ENCODE results near the gene MANSC1. TPM values are rescaled to one million over a fixed set of nuclear protein-coding genes. Genes with fewer than 3 reads are reported as not detected.

The MANSC1 gene
- polyA plus RNA-seq, 3 donors = 0.24 to 2.3 (median 1.5) TPM

DNA sequence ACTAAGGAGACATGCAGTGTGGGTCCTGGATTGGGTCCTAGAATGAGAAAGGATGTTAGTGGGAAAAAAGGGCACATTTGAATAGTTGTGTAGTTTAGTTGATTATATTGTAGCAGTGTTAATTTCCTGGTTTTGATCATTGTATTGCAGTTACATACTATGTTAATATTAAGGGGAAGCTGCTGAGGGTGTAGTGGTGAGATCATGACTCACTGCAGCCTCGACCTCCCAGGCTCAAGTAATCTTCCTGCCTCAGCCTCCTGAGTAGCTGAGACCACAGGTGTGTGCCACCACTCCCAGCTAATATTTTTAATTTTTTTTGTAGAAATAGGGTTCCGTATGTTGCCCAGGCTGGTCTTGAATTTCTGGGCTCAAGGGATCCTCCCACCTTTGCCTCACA is 28.6 kb upstream of the MANSC1 start:
- WGBS (ENCODE audit: insufficient coverage) = no CpG with 5 or more reads among the region's 2 CpGs
- Histone ChIP-seq H3K4me1 (ENCODE audit: control insufficient read depth in 1 of 2, insufficient read depth in 2 of 2, low read length in 2 of 2) (peaks cover 14 to 16% of the 10 kb centered on the region in 2 donors), H3K9me3 (replicated peaks in 1 of 2; ENCODE audit: control insufficient read depth in 1 of 2, insufficient read depth in 1 of 2, low read length in 2 of 2) (no peaks in the 10 kb centered on the region), H3K79me2 (ENCODE audit: insufficient read depth, low read length) (no peaks in the 10 kb centered on the region), H3K9ac (ENCODE audit: insufficient read depth, low read length, poor library complexity, severe bottlenecking) (no peak overlapping the region), H4K20me1 (ENCODE audit: insufficient read depth, low read length) (no peaks in the 10 kb centered on the region), H3K27me3 (ENCODE audit: control insufficient read depth in 2 of 2, insufficient read depth in 2 of 2, low read length in 2 of 2) (no peaks in the 10 kb centered on the region), H3K4me2 (replicated peaks; ENCODE audit: extremely low read depth, low read length, poor library complexity, severe bottlenecking) (no peak overlapping the region), H2AFZ (ENCODE audit: insufficient read depth, low read depth, low read length, poor library complexity, severe bottlenecking) (no peak overlapping the region), H3K36me3 (replicated peaks in 1 of 2; ENCODE audit: control insufficient read depth in 1 of 2, insufficient read depth in 2 of 2, low read length in 2 of 2) (no peaks in the 10 kb centered on the region), H3K4me3 (replicated peaks in 1 of 3; ENCODE audit: low read depth in 2 of 3, low read length in 3 of 3) (no peak overlapping the region), H3K27ac (ENCODE audit: low read depth in 1 of 2, low read length in 2 of 2) (peak overlapping the region in 1 of 2 donors; percentile 29)
- Mint-ChIP-seq H3K27ac (peak overlapping the region in 6 of 7 donors; percentile 20 to 94 (median 86)), H3K9me3 (no peaks in the 10 kb centered on the region), H3K4me1 (peaks cover 15% of the 10 kb centered on the region), H3K36me3 (peaks cover 10 to 12% of the 10 kb centered on the region in 2 donors), H3K4me3 (no peak overlapping the region), H3K27me3 (ENCODE audit: low read depth in 3 of 3) (peaks cover 0 to 2% (median 2%) of the 10 kb centered on the region in 3 donors)
- TF ChIP-seq, protein P1, sequence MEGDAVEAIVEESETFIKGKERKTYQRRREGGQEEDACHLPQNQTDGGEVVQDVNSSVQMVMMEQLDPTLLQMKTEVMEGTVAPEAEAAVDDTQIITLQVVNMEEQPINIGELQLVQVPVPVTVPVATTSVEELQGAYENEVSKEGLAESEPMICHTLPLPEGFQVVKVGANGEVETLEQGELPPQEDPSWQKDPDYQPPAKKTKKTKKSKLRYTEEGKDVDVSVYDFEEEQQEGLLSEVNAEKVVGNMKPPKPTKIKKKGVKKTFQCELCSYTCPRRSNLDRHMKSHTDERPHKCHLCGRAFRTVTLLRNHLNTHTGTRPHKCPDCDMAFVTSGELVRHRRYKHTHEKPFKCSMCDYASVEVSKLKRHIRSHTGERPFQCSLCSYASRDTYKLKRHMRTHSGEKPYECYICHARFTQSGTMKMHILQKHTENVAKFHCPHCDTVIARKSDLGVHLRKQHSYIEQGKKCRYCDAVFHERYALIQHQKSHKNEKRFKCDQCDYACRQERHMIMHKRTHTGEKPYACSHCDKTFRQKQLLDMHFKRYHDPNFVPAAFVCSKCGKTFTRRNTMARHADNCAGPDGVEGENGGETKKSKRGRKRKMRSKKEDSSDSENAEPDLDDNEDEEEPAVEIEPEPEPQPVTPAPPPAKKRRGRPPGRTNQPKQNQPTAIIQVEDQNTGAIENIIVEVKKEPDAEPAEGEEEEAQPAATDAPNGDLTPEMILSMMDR (IDR thresholded peaks at IDR 0.05) = no peak
- peak; percentile 21 to 64 (median 29) for DNase-seq
- intact Hi-C loops (cut with micrococcal nuclease) = loop anchor here (2.0 to 10.0 kb wide), 3 partner anchors 186 to 326 kb away; no protein-coding TSS in a partner anchor

DNA sequence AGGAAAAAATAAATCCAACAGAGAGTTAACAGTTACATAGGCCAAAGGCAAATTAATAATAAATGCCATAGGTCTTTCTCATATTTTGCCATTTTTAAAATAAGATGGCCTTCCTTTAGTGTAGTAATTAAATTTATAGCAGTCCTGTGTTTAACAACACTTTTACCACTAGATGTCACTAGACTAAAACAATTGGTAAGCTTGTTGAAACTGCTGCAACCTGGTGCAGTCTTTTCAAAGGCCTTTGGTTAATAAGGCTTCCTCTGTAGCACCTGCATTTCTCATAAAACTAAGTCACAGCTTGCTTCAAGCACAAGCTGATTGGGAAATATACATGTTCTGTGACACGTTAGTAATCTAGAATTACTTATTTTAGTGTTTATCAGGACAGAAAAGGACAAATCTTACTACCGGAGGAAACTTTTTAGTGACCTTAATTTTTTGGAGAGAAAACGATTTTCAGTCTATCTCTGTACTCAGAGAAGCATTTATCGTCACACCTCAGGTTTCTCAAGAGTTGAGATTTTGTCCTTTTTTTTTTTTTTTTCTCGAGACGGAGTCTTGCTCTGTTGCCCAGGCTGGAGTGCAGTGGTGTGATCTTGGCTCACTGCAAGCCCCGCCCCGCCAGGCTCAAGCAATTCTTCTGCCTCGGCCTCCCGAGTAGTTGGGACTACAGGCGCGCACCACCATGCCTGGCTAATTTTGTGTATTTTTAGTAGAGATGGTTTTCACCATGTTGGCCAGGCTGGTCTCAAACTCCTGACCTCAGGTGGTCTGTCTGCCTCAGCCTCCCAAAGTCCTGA is 26.8 kb upstream of the MANSC1 start:
- intact Hi-C loops (cut with micrococcal nuclease) = loop anchor here (2.0 to 10.0 kb wide), 3 partner anchors 280 to 328 kb away; no protein-coding TSS in a partner anchor
- H3K4me3 Mint-ChIP-seq = no peak overlapping the region
- no peak overlapping the region for H3K27ac ChIP-seq (ENCODE audit: low read depth in 1 of 2, low read length in 2 of 2)
- peaks cover 9 to 14% of the 10 kb centered on the region in 2 donors for H3K36me3 Mint-ChIP-seq
- no peak overlapping the region for H3K4me3 ChIP-seq (replicated peaks in 1 of 3; ENCODE audit: low read depth in 2 of 3, low read length in 3 of 3)
- DNase-seq = peak; percentile 56 to 88 (median 69)
- peaks cover 23% of the 10 kb centered on the region for H3K4me1 Mint-ChIP-seq
- H3K9me3 ChIP-seq (replicated peaks in 1 of 2; ENCODE audit: control insufficient read depth in 1 of 2, insufficient read depth in 1 of 2, low read length in 2 of 2) = no peaks in the 10 kb centered on the region
- no peaks in the 10 kb centered on the region for H3K27me3 ChIP-seq (ENCODE audit: control insufficient read depth in 2 of 2, insufficient read depth in 2 of 2, low read length in 2 of 2)
- H3K27ac Mint-ChIP-seq = peak overlapping the region in 3 of 7 donors; percentile 78 to 82 (median 80)
- no peaks in the 10 kb centered on the region for H3K79me2 ChIP-seq (ENCODE audit: insufficient read depth, low read length)
- H3K9ac ChIP-seq (ENCODE audit: insufficient read depth, low read length, poor library complexity, severe bottlenecking) = no peak overlapping the region
- peaks cover 0 to 2% (median 0%) of the 10 kb centered on the region in 3 donors for H3K27me3 Mint-ChIP-seq (ENCODE audit: low read depth in 3 of 3)
- H3K36me3 ChIP-seq (replicated peaks in 1 of 2; ENCODE audit: control insufficient read depth in 1 of 2, insufficient read depth in 2 of 2, low read length in 2 of 2) = no peaks in the 10 kb centered on the region
- H4K20me1 ChIP-seq (ENCODE audit: insufficient read depth, low read length) = no peaks in the 10 kb centered on the region
- peaks cover 16 to 22% of the 10 kb centered on the region in 2 donors for H3K4me1 ChIP-seq (ENCODE audit: control insufficient read depth in 1 of 2, insufficient read depth in 2 of 2, low read length in 2 of 2)
- TF ChIP-seq, protein P1 (IDR thresholded peaks at IDR 0.05) = peak; percentile 74
- no peak overlapping the region for H2AFZ ChIP-seq (ENCODE audit: insufficient read depth, low read depth, low read length, poor library complexity, severe bottlenecking)
- 92% methylated on average over 8 of the region's 12 CpGs for WGBS (ENCODE audit: insufficient coverage)
- no peak overlapping the region for H3K4me2 ChIP-seq (replicated peaks; ENCODE audit: extremely low read depth, low read length, poor library complexity, severe bottlenecking)
- no peaks in the 10 kb centered on the region for H3K9me3 Mint-ChIP-seq
